HG02973 (cell line): ENCODE measurements around the gene WBP1L.
"Not testable (repeated sequence)": the region's sequence is repeated elsewhere in the genome, so short reads cannot be mapped to it uniquely, and the experiment has no call there.

Experiments
- ATAC-seq: cut with Tn5 transposase; IDR thresholded peaks from one replicate; pipeline ENCODE4 v1.9.1; 2021; ENCODE audit warnings: moderate library complexity; ENCODE audit not compliant: unreplicated experiment

WBP1L gene

DNA sequence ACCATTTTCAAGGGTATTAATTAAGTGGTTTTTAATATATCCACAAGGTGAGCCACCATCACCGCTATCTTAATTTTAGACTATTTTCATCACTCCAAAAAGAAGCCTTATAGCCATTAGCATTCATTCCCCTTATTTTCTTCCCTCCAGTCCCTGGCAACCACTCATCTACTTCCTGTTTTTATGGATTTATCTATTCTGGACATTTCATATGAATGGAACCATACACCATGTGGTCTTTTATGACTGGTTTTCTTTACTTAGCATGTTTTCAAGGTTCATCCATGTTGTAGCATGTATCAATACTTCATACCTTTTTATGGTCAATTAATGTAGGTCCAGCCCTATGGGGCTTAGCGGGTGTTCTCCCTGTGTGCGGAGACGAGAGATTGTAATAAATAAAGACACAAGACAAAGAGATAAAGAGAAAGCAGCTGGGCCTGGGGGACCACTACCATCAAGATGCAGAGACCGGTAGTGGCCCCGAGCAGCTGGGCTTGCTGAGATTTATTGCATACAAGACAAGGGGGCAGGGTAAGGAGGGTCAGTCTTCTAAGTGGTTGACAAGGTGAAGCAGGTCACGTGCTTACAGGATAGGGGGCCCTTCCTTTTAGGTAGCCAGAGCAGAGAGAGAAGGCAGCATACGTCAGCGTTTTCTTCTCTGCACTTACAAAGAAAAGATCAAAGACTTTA, 14.6 kb downstream of the WBP1L start:
- no peak for ATAC-seq

GRCh38 chr10:102758933-102759262, 15.2 kb downstream of the WBP1L start:
- ATAC-seq: not testable (repeated sequence)

- ATAC-seq: no peak
These were observed 15.9 kb downstream of the WBP1L start for GRCh38 chr10:102759497-102760210.

DNA sequence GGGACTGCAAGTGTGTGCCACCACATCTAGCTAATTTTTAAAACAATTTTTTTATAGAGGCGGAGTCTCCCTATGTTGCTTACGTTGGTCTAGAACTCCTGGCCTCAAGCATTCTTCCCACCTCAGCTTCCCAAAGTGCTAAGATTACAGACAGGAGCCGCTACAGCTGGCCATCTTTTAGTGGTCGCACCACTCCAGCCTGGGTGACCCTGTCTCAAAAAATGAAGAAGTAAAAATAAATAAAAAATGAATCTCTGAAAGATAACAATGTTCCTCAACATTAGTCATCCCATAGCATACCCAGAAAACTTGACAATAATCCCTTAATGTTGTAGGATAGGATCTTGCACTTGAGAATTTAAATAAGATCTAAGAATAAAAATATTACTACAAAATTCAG, 18.2 kb downstream of the WBP1L start:
- no peak for ATAC-seq

DNA sequence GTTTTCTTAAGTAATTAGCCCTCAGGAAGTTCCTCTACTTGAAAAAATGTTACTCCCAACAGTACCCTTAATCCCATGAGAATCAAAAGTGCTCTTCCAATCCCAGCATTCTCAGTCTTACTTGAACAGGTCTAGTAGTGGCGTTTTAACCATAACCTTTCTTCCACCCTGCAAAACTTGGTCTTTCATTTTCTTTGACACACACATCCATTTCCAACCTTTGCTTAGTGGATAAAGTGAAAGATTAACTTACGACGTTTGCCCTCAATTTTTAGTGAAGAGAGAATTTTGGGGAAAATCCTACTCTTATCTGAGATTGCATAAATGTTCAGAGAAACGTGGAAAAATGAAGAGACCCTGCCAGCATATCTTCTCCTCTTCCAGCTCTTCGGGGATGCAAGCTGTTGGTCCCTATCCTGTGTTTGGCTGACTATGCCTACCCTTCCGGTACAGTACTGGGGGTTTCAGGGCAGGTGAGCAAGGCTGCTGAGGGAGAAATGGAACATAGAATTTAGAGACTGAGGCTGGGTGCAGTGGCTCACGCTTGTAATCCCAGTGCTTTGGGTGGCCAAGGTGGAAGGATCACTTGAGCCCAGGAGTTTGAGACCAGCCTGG, 18.8 kb downstream of the WBP1L start:
- ATAC-seq: no peak

DNA sequence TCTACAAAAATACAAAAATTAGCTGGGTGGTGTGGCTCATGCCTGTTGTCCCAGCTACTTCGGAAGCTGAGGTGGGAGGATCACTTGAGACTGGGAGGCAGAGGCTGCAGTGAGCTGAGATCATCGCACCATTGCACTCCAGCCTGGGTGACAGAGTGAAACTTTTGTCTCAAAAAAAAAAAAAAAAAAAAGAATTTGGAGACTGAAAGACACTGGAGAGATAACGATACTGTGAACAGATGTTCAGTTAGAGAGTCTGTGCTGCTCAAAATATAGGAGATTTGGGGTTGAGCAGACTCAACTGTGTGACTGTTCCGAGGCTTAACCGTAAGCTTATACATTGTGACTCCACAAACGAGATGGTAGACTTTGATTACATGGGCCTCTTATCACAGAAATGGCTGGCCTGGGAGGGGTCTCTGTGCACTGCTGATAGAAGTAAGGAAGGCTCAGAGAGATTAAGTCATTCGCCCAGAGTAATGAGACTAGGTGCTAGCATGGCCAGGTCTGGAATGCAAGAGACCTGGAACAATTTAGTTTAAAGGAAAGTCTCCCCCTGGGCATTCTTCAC, 19.4 kb downstream of the WBP1L start:
- ATAC-seq: no peak

GRCh38 chr10:102764470-102765161, 20.9 kb downstream of the WBP1L start:
- no peak for ATAC-seq

- no peak for ATAC-seq
These were observed 21.6 kb downstream of the WBP1L start for GRCh38 chr10:102765336-102765735.

- no peak for ATAC-seq
These were observed 23.8 kb downstream of the WBP1L start for GRCh38 chr10:102767428-102768160.

- ATAC-seq: no peak
These were observed 25.8 kb downstream of the WBP1L start for GRCh38 chr10:102769375-102770107.

DNA sequence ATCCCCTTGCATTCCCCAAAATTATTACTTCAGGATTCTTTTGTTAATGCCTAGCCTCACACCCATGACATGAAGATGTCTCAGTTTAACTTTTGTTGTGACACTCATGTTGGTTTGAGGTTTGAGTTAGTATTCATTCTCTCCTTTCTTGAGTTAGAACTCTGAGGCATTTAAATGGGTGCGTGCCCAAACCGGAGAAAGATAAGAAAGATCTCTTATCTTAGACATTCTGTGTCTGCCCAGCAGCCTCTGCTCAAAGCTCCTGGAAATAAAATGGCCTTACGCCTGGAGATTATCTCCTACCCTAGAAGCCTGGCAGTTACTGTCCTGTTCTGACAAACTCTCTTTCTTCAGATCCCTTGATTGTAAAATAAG, 26.3 kb downstream of the WBP1L start:
- no peak for ATAC-seq

DNA sequence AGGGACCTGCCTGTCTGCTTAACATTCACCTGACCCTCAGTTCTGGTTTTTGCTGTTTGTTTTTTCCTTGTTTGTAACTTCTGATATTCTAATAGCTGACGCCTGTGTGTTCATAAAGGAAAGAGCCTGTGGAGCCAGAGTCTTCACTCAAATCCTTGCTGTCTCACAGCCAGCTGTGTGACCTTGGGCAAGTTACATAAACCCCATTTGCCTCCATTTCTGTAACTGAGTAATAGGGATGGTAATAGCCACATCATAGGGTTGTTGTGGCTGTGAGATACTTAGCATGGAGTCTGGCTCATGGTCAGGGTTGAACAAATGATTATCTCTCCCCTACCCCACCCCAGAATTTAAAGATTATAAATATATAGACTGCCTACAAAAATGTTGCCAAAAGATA, 27.0 kb downstream of the WBP1L start:
- no peak for ATAC-seq

DNA sequence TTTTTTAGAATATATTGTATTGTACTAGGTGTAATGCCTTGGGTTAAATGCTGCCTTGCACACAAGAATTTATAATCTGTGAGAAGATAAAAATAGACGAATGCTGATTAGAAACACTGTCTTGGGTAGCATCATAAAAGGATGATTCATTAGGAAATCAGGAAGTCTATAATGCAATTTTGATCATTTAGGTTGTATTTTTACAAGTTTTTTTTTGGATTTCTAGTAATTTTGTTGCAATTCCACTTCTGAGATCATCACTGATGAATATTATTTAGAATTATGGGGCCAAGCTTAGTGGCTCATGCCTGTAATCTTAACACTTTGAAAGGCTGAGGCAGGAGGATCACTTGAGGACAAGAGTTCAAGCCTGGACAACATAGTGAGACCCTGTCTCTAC, 29.6 kb downstream of the WBP1L start:
- ATAC-seq: no peak

DNA sequence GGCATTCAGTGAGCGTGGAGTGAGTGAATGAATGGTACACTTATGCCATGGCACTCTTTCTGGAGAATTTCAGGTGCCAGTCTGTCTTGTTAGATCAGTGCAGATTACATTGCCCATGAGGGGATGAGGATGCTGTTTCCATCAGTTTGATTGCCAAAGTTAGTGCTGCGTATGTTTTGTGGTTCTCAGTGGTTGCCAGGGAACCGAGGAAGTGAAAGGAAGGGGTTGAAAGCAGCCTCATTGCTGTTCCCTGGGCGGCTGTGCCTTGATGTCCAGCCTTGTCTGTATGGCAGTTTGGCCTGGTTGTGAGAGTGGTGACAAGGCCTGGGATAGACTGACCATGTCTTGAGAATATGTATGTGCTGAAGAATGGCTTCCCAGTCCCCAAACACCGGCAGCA, 30.2 kb downstream of the WBP1L start:
- ATAC-seq: no peak

GRCh38 chr10:102775201-102775934, 31.6 kb downstream of the WBP1L start:
- no peak for ATAC-seq

- ATAC-seq: no peak
These were observed 32.4 kb downstream of the WBP1L start for GRCh38 chr10:102775935-102776669.

GRCh38 chr10:102776779-102777456, 33.2 kb downstream of the WBP1L start:
- no peak for ATAC-seq
